HG02759 (cell line): Measurements from ENCODE around the gene NOC3L.

Experiments
- ATAC-seq: cut with Tn5 transposase; IDR thresholded peaks from one replicate; pipeline ENCODE4 v1.9.1; 2021; ENCODE audit warnings: mild to moderate bottlenecking, moderate library complexity; ENCODE audit not compliant: unreplicated experiment

Gene NOC3L

DNA sequence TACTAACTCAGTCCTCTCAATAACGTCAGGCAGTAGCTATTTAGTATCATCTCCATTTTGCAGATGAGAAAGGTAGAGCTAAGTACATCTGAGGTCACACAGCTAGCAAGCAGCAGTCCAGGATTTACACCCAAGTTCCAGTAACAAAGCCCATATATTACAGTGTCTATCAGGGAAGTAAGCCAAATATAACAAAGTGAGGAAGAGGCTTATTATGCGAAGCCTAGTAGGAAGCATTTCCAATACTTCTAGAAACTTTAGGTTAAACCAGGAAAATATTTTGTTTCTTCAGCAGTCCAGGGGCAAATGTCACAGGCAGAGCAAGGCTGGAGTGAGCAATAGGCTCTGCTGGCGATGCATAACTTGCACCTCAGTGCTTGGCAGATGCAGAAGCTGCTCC, 53.9 kb downstream of the NOC3L start:
- no peak for ATAC-seq

GRCh38 chr10:94307046-94307615, 55.6 kb downstream of the NOC3L start:
- ATAC-seq = no peak

GRCh38 chr10:94303929-94304328, 58.8 kb downstream of the NOC3L start:
- no peak for ATAC-seq

DNA sequence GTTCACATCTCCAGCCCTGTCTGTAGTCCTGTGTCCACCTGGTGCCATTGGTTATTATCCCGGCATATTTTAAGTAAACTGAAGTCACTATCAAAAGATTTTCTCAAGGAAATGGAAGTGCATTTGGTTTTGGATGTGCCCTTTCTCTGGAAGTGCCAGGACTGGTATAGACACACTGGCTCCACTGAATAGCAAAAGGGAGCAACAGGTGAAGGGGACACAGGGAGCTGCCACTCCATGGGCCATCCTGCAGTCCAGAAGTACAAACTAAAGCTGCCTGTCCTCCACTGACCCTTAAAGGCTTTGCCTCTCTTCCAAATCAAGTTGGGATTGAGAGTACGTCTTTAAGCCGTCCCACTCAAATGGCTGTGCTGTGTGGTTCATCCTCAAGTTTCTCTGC, 62.7 kb downstream of the NOC3L start:
- ATAC-seq = no peak

GRCh38 chr10:94299417-94299816, 63.3 kb downstream of the NOC3L start:
- ATAC-seq = no peak

DNA sequence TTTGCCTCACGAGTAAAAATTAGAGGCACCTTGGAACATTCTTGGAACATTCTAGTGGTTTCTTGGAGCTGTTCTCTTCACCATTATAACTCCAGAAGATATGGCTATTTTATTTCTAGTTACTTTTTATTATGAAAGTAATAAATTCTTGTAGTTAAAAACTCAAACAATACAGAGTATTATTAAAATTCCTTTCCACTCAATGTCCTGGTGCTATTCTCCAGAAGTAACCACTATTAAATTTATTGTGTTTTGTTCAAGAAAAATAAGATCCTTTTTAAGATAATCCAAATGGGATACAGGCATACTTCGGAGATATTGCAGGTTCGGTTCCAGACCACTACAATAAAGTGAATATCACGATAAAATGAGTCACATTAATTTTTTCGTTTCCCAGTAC, 68.6 kb downstream of the NOC3L start:
- ATAC-seq = no peak

DNA sequence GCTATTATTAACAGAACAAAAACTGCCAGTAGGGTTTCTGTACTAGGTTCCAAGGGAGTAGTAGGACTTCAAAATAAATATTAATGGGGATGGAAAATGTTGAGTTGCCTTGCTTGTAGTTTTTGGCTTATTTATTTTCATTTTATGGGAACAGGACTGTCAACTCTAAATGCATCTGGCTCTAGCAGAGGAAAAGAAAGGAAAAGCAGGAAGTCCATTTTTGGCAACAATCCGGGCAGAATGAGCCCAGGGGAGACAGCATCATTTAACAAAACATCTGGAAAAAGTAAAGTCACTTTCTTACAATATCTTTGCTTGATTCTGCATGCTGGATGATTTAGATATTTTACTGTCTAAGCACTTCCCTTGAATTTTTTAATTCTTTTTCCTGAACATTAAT, 69.4 kb downstream of the NOC3L start:
- ATAC-seq = no peak

DNA sequence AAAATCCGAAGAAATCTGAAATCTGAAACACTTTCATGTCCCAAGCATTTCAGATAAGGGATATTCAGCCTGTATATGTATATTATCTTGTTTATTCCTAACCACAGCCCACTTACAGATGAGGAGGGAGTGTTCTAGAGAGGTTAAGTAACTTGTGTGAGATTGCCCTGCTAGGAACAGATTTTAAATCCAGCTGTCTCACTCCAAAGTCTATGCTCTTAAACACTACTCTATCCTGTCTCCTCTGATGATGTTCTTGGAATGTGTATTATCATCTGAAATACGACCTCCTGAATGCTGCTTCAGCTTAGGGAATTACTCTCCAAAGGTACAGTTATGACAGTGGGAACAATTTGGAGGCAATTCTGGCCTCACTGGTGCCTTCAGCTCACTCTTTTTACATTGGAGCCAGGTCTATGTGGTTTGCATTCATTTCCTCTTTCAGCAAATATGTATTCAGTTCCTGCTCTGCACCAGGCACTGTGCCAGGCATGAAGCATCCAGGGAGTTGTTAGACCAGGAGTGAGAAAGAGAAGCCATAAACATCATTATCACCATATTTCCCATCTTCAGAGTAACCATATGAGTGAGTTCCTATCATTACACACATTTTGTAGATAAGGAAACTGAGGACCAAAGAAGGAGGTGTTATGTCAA, 70.2 kb downstream of the NOC3L start:
- ATAC-seq = no peak

DNA sequence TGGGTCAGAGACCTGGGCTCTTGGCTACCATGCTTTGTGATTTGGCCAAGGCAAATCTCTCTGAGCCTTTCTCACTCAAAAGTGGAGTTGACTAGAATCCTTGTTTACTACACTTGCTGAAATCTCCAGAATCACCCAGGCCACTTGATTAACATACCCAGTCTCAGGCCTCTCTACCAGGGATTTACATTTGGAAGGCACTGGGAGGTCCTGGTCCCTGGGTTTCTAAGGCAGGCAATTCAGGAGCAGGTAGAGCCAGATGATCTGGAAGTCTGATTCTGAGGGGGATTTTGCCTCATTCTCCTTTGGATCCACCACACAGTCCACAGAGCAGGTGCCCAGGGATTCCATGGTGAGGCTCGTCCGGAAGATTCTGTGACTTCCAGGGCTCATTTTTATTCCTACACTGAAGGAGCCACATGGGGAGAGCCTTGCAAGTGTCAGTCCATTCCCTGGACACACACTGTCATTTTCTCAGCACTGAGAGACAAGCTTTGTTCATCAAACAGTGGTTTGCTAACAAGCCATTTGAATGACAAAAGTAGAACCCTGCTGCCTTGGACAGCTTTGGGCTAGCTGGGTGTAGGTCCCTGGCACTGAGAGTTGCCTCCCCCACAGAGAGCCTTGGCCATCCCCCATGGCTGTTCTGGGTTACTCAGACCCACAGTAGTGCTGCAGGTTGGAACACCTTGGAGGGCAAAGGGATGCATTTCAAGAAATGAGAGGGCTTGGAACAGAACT, 74.2 kb downstream of the NOC3L start:
- ATAC-seq = no peak

DNA sequence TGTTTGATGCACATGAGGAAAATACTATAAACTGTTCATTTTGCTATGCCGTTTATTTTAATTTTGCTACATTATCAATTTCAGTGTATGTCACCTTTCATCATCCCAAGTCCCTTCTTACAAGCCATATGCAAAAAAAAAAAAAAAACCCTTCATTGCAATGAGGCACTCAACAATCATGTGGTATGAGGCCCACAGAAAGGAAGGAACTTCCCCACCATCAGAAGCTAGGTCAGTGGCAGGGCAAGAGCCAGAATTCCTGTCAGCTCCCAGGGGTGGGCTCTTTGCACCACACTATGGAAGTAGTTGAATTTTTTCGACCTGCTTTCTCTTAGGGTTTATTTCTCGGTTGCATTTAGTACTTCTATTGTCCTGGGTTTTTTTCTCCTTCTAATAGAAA, 75.4 kb downstream of the NOC3L start:
- ATAC-seq = no peak

DNA sequence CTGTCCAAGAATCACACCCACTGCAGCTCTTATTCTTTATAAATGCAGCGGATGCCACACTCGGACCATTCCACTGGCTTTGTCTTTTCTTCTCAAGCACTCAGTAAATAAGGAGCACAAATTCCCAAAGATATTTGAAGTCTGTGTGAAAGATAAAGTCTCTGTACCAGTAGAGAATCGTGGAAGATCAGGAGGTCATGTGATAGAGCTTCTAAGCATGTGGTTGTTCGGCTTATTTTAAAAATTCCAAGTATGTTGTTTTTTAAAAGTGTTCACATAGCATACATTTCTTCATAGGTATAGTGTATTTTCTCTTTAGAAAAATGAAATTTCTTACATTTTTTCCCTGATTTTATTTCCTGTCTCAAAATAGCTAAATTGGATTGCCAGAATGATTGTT, 75.8 kb downstream of the NOC3L start:
- ATAC-seq = no peak

DNA sequence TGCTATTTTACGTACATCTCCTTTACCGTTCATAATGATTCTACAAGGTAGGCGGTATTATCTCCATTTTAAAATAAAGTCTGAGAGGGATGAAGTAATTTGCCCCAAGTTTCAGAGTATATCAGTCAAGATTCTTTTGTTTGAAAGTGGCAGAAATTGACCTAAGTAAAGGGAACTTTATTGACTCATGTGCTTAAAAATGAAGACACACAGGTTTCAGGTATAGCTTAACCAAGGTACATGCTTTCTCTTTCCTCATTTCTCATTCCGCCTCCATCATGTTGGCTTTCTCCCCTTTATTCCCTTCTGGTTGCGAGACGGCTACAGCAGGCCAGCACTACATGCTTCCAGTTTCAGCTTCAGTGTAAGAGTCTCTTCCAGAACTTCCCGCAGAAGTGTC, 77.5 kb downstream of the NOC3L start:
- ATAC-seq = no peak
